HG03280 (cell line): ENCODE measurements around the gene ACVR2B.

Experiments used
- ATAC-seq: cut with Tn5 transposase; IDR thresholded peaks from one replicate; pipeline ENCODE4 v1.9.1; 2021; ENCODE audit warnings: mild to moderate bottlenecking, moderate library complexity; ENCODE audit not compliant: unreplicated experiment

The ACVR2B gene

DNA sequence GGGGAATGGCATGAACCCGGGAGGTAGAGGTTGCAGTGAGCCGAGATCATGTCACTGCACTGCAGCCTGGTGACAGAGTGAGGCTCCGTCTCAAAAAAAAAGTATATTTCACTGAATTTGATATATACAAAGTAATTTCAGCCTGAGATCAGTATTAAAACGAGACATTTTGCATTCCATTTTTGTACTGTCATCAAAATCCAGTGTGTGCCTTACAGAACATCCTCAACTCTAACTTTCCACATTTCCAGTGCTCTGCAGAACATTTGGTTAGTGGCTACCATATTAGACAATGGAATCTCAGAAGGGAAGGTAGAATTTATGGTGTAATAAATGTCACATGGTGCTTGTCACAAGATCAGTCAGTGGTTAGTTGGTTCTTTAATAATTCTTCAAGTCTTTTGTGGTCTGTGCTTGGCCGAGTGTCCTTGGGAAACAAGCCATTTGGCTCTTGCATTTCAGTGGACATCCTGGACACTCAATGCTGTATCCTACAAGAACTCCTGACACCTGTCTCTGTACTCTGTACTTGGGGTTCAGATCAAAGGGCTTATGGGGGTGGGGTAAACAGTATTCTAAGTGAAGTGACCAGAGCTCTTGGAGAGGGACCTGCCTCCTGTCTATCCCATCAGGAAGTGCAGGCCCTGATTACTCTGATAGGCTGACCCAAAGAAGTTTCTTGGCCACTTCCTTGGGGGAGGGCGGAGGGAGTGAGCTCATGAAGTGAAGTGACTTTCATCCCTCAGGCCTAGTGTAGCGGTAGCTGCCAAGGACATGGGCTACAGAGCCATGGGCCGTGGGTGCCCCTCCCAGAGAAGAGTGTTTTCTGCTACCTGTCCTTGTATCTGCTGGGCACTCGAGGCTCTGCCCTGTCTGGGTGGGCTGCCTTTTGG, 3.7 kb downstream of the ACVR2B start:
- no peak for ATAC-seq

DNA sequence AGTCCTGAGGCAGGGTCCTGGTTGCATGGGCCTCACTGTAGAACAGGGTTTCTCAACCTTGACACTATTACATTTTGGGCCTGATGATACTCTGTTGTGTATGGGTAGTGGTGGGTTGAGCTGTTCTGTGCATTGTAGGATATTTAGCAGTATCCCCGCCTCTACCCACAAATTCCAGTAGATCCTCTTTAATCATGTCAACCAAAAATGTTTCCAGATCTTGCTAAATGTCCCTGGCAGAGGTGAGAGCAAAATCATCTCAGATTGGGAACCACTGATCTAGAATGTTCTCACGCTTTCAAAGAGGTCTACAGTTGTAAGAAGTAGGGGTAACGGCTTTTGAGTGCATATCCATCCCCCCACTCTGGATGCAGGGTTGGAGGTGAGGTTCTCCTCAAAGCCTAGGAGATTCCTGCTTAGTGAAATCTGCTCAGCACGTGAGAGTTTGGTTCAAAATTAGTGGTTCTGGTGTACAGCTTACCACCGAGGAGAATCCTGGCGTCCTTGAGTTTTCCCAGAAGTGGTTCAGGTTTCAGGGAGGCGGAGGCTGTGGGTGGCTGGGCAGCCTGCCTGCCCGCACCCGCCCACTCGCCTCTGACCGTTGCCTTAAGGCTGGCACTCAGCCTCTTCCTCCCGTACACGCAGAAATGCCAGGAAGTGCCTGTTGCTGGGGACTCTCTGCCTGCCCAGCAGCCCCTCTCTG, 5.3 kb downstream of the ACVR2B start:
- ATAC-seq, result no peak

DNA sequence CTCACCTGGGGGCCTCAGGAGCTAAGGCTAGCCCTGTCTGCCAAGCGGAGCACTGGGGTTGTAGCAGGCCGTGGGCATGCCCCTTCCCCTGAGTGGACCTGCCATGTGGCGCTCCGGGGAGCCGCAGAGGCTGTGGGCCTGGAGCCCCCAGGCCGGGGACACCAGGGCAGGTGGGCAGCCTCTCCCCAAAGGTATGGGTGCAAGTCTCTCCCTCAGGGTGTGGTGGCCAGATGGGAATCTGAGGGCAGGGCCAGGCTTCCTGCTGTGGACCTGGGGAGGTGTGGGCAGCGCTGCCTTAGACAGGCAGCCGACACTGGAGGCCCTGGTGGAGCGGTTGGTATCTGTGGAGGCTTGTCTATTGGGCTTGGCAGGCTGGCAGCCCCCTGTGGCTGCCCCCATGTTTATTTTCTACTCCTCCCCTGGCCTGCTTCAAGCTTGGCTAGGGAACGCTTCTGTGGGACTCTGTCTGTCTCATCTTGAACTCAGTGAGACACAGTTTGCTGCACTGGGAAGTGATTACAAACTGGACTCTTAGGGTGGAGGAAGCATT, 5.9 kb downstream of the ACVR2B start:
- ATAC-seq, result no peak

DNA sequence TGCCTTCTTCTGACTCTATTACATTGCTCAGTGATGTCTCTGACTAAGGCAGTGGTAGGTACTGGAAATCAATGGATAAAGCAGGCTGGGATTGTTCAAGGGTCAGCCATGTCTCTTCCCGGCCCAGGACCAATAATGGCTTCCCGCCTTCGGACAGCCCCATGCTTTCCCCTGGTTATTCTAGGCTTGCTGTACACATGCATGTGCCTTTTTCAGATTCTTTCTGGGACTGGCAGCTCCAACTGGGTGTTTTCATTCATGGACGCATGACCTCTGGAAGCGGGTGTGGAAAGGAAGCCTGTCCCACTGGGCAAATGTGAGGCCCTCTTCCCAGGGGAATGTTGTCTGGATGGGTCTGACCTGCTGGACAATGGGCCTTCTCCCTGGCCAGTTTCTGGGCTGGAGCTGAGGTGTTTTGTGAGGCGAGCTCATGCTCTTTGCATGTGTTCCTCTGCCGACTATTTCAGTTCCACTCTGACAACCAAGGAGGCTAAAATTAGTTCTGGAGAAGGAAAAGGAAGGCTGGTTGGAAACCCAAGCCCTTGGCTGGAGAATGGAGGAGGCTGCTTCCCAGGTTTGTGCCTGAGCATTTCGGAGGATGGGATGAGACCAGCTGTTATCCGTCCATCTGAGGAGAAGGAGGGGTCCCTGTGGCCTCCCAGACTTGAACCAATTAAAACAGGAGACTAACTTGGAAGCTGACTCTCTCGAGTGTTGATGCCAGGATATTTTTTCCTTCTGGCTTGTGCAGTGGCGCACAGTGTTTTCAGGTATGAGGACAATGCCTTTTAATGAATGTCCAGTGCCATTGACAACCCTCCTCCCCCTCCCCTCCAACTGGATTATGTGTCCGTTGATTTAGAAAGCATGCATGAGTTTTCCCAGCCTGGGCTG, 6.9 kb downstream of the ACVR2B start:
- ATAC-seq, result no peak

DNA sequence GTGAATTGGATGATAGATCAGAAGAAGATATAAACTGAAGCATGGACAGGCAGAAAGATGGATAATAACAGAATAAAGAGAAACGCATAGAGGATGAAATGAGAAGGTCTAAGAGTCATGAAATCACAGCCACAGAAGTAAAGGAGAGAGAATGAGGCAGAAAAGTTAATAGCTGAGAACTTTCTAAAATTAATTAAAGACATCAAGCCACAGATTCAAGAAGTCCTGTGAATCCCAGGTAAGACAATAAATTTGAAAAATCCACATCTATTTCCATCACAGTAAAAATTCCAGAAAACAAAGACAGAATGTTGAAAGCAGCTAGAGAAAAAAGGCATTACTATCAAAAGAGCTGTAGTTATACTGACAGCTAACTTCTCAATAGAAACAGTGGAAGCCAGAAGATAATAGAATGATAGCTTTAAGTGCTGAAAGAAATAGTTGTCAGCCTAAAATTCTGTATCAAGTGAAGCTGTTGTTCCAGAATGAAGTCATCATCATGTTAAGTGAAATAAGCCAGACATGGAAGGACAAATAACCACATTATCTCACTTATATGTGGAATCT, 12.0 kb downstream of the ACVR2B start:
- ATAC-seq, result no peak

DNA sequence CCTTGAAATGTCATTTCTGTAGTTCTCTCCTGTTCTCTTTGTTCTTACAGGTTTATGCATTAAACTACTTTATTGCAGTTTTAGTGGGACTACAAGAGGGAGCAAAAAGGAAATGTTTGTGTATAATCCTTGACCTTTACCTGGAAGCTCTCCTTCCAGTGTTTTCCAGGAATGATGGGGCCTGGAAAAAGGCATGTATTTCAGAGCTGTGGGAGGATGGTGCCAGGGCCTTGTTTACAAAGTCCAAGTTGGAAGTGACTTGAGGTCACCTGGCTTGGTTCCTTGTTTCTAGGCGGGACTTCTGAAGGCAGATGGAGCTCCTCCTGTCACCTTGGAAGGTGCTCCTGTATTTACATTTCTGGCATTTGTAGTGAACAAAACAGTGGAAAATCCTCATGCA, 15.1 kb downstream of the ACVR2B start:
- ATAC-seq, result no peak

DNA sequence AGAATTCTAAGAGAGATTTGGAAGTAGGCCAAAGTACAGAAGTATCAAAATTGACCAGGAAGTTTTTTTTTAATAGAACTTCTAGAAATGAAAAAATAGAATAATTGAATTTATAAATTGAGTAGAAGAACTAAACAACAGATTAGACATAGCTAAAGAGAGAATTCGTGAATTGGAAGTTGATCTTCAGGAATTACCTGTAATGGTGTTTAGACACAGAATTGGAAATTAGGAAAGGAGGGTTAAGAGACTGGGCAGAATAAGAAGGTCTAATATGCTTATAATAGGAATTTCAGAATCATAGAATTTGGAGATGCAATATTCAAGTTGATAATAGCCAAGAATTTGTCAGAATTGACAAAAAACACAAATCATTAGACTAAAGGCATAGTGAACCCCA, 16.2 kb downstream of the ACVR2B start:
- no peak for ATAC-seq

DNA sequence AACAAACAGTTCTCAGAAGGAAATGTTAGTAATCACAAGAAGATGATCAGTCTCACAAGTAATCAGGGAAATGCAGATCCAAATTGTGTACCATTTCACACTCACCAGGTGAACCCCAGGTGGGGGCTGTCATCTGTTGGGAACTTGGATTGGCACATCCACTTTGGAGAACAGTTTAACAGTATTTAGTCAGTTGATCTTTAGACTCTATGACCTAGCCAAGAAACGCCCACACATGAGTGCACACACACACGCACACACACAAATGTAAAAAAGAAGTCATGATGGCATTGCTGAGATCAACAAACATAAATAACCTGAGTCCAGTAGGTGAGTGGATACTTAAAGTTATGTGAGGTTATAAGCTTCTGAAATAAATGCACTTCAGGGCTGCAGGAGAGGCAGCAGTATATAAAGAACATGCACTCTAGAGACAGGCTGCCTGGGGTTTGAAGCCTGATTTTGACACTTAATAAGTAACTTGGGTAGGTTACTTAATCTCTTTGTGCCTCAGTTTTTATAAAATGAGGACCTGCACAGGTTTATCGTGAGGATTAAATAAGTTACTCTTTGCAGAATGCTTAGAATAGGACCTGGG, 17.7 kb downstream of the ACVR2B start:
- ATAC-seq, result no peak

DNA sequence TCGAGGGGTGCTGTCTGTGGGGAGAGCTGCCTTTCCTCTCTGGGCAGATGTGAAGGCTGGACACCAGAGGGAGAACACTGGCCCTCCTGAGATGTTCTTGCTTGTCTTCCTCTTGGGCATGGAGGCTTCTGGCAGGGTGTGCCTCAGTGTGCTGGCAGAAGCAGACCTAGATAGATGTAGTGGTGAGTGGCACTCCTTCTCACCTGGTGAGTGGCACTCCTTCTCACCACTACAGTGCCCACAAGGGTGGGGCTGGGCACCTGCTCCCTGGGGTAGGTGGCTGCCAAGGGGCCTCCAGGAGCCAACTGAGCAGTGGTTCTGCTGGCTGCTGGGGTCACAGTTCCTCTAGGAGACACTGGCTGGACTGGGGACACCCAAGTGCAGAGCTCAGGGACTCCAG, 18.7 kb downstream of the ACVR2B start:
- no peak for ATAC-seq

DNA sequence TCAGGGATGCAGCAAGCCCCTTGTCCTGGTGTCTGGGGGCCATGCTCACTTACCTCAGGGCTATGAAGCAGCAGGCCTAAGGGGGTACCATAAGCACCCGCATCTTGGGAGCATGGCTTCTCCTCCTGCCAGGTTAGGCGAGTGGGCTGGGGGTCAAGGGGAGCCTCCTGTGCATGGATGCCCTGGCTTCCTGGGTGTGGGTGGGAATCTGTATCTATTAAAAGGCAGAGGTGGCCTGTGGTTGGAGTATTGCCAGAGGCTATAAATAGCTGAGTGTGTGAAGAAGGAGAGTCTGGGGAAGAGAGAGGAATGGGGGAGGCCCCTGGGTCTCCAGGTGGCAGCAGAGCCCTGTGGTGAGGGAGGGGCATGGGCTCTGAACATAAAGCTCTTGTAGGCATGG, 19.5 kb downstream of the ACVR2B start:
- ATAC-seq, result no peak

DNA sequence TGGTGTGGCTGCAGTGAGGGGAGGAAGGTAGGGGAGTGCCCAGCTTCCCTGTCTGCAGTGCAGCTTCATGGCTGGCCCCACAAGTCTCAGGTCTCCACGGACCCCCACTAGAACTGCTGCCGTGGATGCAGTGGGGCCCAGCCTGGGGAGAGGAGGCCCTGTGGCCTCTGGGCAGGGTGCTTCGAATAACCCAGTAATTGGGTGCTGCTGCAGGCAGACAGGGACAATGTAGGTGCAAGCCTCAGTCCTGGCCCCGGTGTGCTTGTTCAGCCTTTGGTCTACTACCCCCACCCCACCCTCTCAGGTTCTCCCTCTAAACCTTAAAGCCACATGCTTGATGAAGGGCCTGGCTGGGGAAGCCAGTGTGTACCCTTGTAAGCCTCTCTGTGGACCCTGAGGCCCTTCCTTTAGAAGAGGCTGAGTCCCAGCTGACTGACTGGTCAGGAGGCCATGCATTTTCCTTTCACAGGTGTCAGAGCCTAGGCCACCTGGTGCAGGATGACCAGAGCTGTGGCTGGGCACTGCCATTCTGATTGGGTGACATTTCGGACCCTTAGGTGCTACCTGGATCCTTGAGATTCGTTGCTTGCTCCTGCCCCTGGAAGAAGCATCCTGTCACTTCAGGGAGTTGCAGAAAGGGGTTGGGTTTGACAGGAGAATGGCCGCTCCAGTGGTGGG, 21.4 kb downstream of the ACVR2B start:
- ATAC-seq, result no peak

DNA sequence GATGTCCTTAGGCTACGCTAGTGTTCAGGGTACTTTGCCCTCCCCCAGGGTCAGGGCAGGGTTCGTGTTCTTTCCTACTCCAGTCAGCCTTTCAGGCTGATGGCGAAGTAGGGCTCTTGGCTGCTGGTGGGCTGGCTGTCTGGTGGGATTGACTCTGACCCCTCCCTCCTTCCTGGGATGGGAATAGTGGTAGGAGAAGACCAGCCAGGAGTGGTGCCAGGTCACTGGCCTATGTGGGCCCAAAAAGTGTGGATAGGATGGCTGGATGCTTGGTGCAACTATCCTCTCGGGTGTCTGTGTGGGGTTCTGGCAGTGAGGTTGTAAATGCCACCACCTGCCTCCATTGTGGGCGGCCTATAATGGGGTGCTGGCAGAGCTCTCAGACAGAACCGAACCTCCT, 22.0 kb downstream of the ACVR2B start:
- ATAC-seq, result no peak

DNA sequence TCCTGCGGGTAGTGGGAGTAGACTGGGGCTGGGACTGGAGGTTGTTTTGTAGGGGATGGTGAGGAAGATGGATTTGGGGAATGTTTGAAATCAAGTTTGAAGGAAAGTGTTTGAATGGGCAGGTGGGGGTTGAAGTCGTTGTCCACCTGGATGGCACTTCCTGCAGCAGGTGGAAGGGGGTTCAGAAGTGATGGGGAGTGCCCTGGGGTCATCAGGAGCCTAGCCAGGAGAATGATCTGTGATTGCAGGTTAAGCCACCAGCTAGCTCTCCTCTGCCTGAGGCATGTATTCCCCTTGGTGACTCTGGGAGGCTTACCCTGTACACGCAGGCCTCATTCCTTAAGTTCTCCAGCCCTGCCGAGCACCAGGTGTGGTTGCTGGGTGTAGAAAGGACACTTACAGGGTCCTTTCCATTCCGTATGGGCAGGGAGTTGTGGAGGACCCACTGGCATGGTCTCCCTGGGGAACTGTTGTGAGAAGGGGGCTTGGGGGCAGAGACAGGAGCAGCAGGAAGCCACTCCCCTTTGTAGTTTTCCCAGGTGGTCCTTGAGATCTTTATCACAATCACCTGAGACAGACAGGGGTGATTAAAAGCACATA, 22.6 kb downstream of the ACVR2B start:
- no peak for ATAC-seq

DNA sequence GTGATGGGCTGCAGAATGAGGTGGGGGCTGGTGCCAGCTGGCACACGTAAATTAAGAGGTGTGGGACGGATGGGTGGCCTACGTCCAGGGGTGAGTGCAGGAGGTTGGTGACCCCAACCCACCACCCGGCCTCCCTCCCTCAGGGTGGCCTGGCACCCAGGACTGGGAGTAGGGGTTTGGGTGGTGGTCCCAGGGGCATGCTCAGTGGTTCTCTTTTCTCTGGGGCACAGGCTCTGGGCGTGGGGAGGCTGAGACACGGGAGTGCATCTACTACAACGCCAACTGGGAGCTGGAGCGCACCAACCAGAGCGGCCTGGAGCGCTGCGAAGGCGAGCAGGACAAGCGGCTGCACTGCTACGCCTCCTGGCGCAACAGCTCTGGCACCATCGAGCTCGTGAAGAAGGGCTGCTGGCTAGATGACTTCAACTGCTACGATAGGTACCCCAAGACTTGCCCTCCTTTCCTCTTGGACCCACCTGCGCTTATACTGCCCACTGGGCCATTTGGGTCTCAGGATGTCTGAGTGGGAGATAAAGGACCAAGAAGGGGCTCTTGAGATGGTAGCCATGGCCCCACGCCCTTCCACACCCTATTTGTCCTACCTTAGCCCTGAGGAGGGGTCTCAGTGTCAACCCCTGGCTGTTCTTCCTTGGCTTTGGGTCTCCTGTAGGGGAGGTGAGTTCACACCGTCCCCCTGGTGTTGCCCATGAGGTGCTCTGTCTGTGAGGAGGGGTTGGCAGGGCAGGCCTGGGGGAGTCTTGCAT, 23.5 kb downstream of the ACVR2B start:
- ATAC-seq, result no peak

DNA sequence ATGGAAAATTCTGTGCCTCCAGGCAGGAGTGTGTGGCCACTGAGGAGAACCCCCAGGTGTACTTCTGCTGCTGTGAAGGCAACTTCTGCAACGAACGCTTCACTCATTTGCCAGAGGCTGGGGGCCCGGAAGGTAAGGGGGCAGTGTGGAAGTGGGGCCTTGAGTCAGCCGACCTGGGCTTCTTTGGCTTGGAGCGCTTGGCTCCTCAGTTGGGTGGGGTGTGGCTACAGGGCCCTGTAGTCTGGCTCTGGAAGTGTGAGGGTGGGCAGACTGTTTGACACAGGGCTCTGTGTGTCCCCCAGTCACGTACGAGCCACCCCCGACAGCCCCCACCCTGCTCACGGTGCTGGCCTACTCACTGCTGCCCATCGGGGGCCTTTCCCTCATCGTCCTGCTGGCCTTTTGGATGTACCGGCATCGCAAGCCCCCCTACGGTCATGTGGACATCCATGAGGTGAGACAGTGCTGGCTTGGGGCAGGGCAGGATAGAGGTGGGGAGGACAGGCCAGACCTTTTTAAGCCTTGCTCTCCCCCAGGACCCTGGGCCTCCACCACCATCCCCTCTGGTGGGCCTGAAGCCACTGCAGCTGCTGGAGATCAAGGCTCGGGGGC, 24.3 kb downstream of the ACVR2B start:
- no peak for ATAC-seq

DNA sequence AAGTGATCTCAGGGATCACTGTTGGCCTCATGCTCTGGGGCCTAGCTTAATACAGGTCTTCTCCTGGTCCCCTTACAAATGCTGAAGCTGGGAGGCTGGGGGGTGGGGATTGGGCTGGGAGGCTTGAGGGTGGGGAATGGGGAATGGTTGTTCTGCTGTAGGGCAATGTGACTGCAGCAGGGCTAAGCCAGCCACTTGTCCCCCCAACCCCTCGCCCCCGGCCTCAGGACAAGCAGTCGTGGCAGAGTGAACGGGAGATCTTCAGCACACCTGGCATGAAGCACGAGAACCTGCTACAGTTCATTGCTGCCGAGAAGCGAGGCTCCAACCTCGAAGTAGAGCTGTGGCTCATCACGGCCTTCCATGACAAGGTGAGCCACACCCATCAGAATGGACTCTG, 25.2 kb downstream of the ACVR2B start:
- ATAC-seq, result no peak

DNA sequence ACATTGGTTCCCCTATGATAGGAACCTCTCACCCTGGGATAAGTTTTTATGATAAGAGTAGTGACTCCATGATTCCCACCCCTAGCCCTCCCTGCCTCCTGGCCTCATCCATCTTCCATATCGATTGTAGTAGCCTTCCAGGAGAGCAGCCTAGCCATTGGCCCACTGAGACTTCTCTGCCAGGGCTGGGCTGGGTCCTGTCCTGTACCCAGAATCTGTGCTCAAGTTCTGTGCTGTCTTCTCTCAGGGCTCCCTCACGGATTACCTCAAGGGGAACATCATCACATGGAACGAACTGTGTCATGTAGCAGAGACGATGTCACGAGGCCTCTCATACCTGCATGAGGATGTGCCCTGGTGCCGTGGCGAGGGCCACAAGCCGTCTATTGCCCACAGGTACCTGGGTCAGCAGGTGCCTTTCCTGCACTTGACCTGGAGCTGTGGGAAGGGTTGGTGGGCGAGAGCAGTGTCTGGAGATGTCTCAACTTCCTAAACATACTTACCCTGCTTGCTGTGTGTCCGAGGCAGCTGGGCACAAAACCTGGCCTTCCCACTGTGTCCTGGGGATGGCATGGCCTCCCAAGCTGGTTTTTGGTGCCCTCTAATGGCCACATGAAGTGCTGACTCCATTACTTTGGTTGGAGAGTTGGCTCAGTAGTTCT, 25.9 kb downstream of the ACVR2B start:
- ATAC-seq, result peak; percentile 58

DNA sequence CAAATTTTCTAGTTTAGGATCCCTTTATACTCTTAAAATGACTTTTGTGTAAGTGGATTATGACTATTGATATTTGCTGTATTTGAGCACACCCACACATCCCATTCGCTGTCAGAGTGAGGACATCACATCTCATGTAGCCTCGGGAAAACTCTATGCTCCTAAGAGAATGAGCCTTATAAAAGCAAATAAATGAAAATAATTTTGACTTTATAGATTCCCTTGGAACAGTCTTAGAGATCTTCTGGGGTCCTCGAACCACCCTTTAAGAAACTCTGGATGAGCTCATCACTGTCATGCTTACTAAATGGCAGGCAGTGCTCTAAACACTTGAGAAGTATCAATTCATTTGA, 26.4 kb downstream of the ACVR2B start:
- no peak for ATAC-seq
